Body of pancreas (tissue), 4 donors: ENCODE data around the gene EFR3B. TPM values are rescaled to one million over a fixed set of nuclear protein-coding genes. Genes with fewer than 3 reads are reported as not detected.
"Not testable (repeated sequence)": the region's sequence is repeated elsewhere in the genome, so short reads cannot be mapped to it uniquely, and the experiment has no call there.

Source experiments
- ATAC-seq: fragments of 150-250 bp; one replicate; pipeline ENCODE4 v1.9.1; 2016
- DNase-seq, 4 donors: peaks; one replicate each; pipeline ENCODE4 v3.0.0-alpha.2; 2019
- H3K27ac ChIP-seq, 4 donors: fragments of 200-600 bp; sonication (generic); 1 replicate in 3 of 4; 2 replicates in 1 of 4; pipeline versions ENCODE4 v1.5.1 to v1.6.1; 2016 to 2019; ENCODE audit warnings: mild to moderate bottlenecking in 1 of 4, mixed read lengths in 1 of 4, moderate library complexity in 1 of 4
- H3K27me3 ChIP-seq, 2 donors: fragments of 200-600 bp; sonication (generic); one replicate each; pipeline ENCODE4 v1.6.0; 2016; ENCODE audit warnings: mild to moderate bottlenecking in 1 of 2
- H3K36me3 ChIP-seq, 2 donors: fragments of 200-600 bp; sonication (generic); replicated peaks in 1 of 2; 2 replicates each; pipeline ENCODE4 v1.5.1; 2016; ENCODE audit warnings: low read depth in 2 of 2; ENCODE audit not compliant: insufficient read depth in 1 of 2
- H3K4me1 ChIP-seq: fragments of 200-600 bp; sonication (generic); one replicate; pipeline ENCODE4 v1.6.0; 2016
- H3K4me3 ChIP-seq, 2 donors: fragments of 200-600 bp; sonication (generic); 1 replicate in 1 of 2; 2 replicates in 1 of 2; pipeline ENCODE4 v1.5.1; 2016 to 2019
- H3K9me3 ChIP-seq, 3 donors: fragments of 200-600 bp; sonication (generic); 1 replicate in 2 of 3; 2 replicates in 1 of 3; pipeline ENCODE4 v1.5.1; 2016
- POLR2A ChIP-seq, 3 donors: fragments of 450-650 bp; IDR thresholded peaks; one replicate each; pipeline ENCODE4 v1.6.1; 2016; ENCODE audit warnings: antibody characterized with exemption in 3 of 3, mild to moderate bottlenecking in 2 of 3
- WGBS, 2 donors: methylation state at CpG; one replicate each; pipeline ENCODE4 v1.1.5; 2017; 5-methylcytosine and 5-hydroxymethylcytosine counted together
- intact Hi-C: fragments of 100-400 bp; cut with DNase I; formaldehyde crosslinking; loops from one replicate; pipeline ENCODE4 v1.15.1; 2023
- total RNA-seq, 2 donors: library from RNA; depleted of rRNA; stranded (reverse); fragments of >200 nt; gene quantifications; one replicate each; pipeline ENCODE4 v1.1.0, GENCODE V29; 2016
- TF ChIP-seq, protein P1 (sequence below), 7 experiments: fragments of 450-650 bp in 4 of 7; fragments of 200-600 bp in 3 of 7; sonication (generic) in 3 of 7; IDR thresholded peaks; one replicate each; pipeline ENCODE4 v1.5.1; 2016 to 2019; ENCODE audit warnings: antibody characterized with exemption in 7 of 7

The EFR3B gene
- total RNA-seq, 2 donors from 2014 or later = under 0.01 to 0.52 TPM

DNA sequence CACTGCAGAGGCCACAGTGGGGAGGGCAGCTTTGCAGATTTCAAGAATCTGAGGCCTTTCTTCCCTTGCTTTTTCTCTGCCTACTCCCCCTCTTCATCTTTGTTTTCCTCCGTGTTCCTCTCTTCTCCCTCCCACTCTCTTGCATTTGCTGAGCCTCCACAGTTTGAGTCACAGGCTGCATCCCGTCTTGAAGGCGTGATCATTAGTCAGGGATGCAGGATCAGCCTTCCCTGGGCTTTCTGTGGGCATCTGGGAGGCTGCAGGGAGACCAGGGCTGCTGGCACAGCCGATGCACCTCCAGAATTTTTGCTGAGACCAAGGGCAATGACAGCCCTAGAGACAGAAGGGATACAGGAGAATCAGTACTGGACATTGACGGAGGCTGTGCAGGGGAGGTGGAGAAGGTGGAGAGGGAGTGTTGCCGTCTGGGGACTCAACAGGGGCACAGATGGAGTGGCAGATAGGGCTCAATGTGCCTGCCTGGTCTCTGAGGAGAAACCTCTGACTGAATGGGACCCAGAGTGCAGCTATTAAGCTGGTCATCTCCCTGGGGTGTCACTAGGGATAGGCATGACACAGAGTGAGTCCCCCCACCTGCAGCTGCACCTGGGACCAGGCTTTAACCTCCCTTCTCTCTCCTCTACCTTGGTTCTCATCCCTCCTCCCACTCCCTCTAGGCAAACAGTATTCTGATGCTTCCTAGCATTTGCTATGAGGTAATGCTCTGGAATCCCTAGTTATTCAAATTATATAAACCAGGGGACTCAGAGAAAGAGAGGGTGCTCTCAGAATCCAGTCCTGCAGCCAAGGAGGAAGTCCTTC is 41.2 kb upstream of the EFR3B start:
- WGBS, 2 donors = 75 to 83% methylated on average over 4 to 6 of the region's 6 CpGs
- intact Hi-C loops = no loop called here
- H3K4me3 ChIP-seq = no peak overlapping the region
- TF ChIP-seq POLR2A (IDR thresholded peaks at IDR 0.05) = no peak
- TF ChIP-seq, protein P1, sequence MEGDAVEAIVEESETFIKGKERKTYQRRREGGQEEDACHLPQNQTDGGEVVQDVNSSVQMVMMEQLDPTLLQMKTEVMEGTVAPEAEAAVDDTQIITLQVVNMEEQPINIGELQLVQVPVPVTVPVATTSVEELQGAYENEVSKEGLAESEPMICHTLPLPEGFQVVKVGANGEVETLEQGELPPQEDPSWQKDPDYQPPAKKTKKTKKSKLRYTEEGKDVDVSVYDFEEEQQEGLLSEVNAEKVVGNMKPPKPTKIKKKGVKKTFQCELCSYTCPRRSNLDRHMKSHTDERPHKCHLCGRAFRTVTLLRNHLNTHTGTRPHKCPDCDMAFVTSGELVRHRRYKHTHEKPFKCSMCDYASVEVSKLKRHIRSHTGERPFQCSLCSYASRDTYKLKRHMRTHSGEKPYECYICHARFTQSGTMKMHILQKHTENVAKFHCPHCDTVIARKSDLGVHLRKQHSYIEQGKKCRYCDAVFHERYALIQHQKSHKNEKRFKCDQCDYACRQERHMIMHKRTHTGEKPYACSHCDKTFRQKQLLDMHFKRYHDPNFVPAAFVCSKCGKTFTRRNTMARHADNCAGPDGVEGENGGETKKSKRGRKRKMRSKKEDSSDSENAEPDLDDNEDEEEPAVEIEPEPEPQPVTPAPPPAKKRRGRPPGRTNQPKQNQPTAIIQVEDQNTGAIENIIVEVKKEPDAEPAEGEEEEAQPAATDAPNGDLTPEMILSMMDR (IDR thresholded peaks at IDR 0.05) = no peak
- peak; percentile 47 for ATAC-seq
- no peaks in the 10 kb centered on the region for H3K9me3 ChIP-seq
- H3K36me3 ChIP-seq = no peaks in the 10 kb centered on the region
- H3K4me1 ChIP-seq = peaks cover 10% of the 10 kb centered on the region
- peak overlapping the region in 1 of 4 donors; percentile 27 for H3K27ac ChIP-seq
- no peaks in the 10 kb centered on the region for H3K27me3 ChIP-seq
- no peak for DNase-seq

DNA sequence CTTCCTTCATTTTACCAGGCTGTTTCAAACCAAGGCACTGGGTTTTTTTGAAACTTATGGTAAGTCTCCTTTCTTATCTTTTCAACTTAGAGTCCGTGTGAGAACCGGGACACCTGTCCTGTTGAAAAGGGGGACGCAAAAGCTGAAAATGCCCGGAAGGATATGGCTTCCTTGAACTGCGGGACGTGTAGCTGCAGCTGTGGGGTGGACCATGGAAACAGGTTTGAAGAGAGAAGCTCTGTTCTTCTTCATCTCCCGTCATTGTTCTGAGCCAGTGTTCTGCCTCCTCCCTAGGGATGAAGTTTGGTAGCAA is 40.6 kb upstream of the EFR3B start:
- H3K9me3 ChIP-seq = no peaks in the 10 kb centered on the region
- ATAC-seq = no peak
- peak; percentile 11 to 47 (median 21) for DNase-seq
- TF ChIP-seq POLR2A (IDR thresholded peaks at IDR 0.05) = no peak
- TF ChIP-seq, protein P1 (IDR thresholded peaks at IDR 0.05) = no peak
- no peak overlapping the region for H3K4me3 ChIP-seq
- no peaks in the 10 kb centered on the region for H3K36me3 ChIP-seq
- WGBS, 2 donors = 35 to 36% methylated on average over 7 of the region's 7 CpGs
- H3K27me3 ChIP-seq = no peaks in the 10 kb centered on the region
- intact Hi-C loops = no loop called here
- peaks cover 10% of the 10 kb centered on the region for H3K4me1 ChIP-seq
- peak overlapping the region in 1 of 4 donors; percentile 27 for H3K27ac ChIP-seq

- DNase-seq = no peak
- H3K9me3 ChIP-seq = no peaks in the 10 kb centered on the region
- no peaks in the 10 kb centered on the region for H3K36me3 ChIP-seq
- WGBS, 2 donors = 82 to 85% methylated on average over 1 of the region's 1 CpG
- H3K27me3 ChIP-seq = no peaks in the 10 kb centered on the region
- TF ChIP-seq, protein P1 (IDR thresholded peaks at IDR 0.05) = no peak
- TF ChIP-seq POLR2A (IDR thresholded peaks at IDR 0.05) = no peak
- no peak overlapping the region for H3K27ac ChIP-seq
- intact Hi-C loops = no loop called here
- H3K4me3 ChIP-seq = no peak overlapping the region
- H3K4me1 ChIP-seq = peaks cover 10% of the 10 kb centered on the region
- no peak for ATAC-seq
Measured at GRCh38 chr2:25002066-25002465, 39.8 kb upstream of the EFR3B start.

GRCh38 chr2:25009954-25010353 is 31.9 kb upstream of the EFR3B start:
- no peaks in the 10 kb centered on the region for H3K27me3 ChIP-seq
- TF ChIP-seq, protein P1 (IDR thresholded peaks at IDR 0.05) = no peak
- TF ChIP-seq POLR2A (IDR thresholded peaks at IDR 0.05) = no peak
- no peak for ATAC-seq
- no peaks in the 10 kb centered on the region for H3K9me3 ChIP-seq
- no peaks in the 10 kb centered on the region for H3K36me3 ChIP-seq
- no peak overlapping the region for H3K27ac ChIP-seq
- H3K4me3 ChIP-seq = no peak overlapping the region
- H3K4me1 ChIP-seq = no peaks in the 10 kb centered on the region
- no peak for DNase-seq
- 72 to 75% methylated on average over 11 of the region's 11 CpGs for WGBS, 2 donors
- intact Hi-C loops = no loop called here

GRCh38 chr2:25011342-25011741 is 30.5 kb upstream of the EFR3B start:
- H3K36me3 ChIP-seq, H3K9me3 ChIP-seq, H3K27me3 ChIP-seq, intact Hi-C loops, H3K27ac ChIP-seq, H3K4me1 ChIP-seq, H3K4me3 ChIP-seq, ATAC-seq, DNase-seq: not testable (repeated sequence)
- WGBS, 2 donors = 97% methylated on average over 2 of the region's 2 CpGs
